Erythroblast (primary cell): ENCODE measurements around the gene FXYD2.

Experiments
- GATA1 ChIP-seq: IDR thresholded peaks from 2 replicates; pipeline ENCODE4 v1.6.1; 2011; ENCODE audit warnings: low read depth, mild to moderate bottlenecking, control low read depth, low read length, moderate library complexity
- POLR2A ChIP-seq: IDR thresholded peaks from 2 replicates; pipeline ENCODE4 v1.6.1; 2011; ENCODE audit warnings: mild to moderate bottlenecking, low read length

DNA sequence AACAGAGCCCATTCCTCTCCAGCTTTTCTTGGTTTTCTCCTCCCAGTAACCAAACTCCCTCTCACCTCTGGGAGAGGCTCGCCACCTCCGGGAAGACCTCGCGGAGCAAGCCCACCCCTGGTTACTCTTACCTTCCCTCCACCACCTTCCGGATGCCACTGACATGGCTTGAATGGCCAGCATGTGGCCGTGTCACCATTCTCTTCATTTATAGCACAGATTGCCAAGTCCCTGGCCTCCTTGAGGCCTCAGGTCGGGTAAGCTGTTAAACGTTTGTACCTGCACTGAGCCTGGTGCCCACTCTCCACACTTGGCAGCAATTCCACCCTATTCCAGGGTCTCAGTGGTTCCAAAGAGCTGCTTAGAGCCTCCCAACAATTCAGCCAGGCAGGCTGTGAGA, 8.0 kb upstream of the FXYD2 start:
- TF ChIP-seq POLR2A: no peak
- no peak for TF ChIP-seq GATA1
